Tibial nerve (tissue), 4 donors: ENCODE results near the gene CCNI. TPM values are rescaled to one million over a fixed set of nuclear protein-coding genes. Genes with fewer than 3 reads are reported as not detected.

Experiments used
- DNase-seq, 2 donors: peaks; one replicate each; pipeline ENCODE4 v3.0.0-alpha.2; 2019; ENCODE audit warnings: low spot score in 2 of 2
- H3K27ac ChIP-seq, 4 donors: fragments of 200-600 bp; sonication (generic) in 3 of 4; one replicate each; pipeline ENCODE4 v1.5.1; 2017 to 2019; ENCODE audit warnings: mild to moderate bottlenecking in 1 of 4
- H3K27me3 ChIP-seq, 2 donors: fragments of 200-600 bp; sonication (generic) in 1 of 2; one replicate each; pipeline versions ENCODE4 v1.5.1 to v1.6.0; 2017 to 2019
- H3K36me3 ChIP-seq, 3 donors: fragments of 200-600 bp; sonication (generic); one replicate each; pipeline ENCODE4 v1.5.1; 2018 to 2019
- H3K4me1 ChIP-seq, 4 donors: fragments of 200-600 bp; sonication (generic) in 3 of 4; one replicate each; pipeline ENCODE4 v1.5.1; 2017 to 2019
- H3K4me3 ChIP-seq, 4 donors: fragments of 200-600 bp; sonication (generic) in 3 of 4; one replicate each; pipeline ENCODE4 v1.5.1; 2017 to 2019; ENCODE audit warnings: mild to moderate bottlenecking in 1 of 4, moderate library complexity in 1 of 4
- H3K9me3 ChIP-seq, 4 donors: fragments of 200-600 bp; sonication (generic) in 3 of 4; one replicate each; pipeline ENCODE4 v1.5.1; 2017 to 2019
- EP300 ChIP-seq, 2 donors: sonication (generic); formaldehyde crosslinking; IDR thresholded peaks; one replicate each; pipeline ENCODE4 v1.6.1; 2017; ENCODE audit warnings: antibody characterized with exemption in 2 of 2, mild to moderate bottlenecking in 1 of 2
- POLR2A ChIP-seq, 2 donors: fragments of 450-650 bp; IDR thresholded peaks; one replicate each; pipeline ENCODE4 v1.6.1; 2017; ENCODE audit warnings: antibody characterized with exemption in 2 of 2, mild to moderate bottlenecking in 2 of 2, moderate library complexity in 2 of 2
- WGBS, 2 donors: methylation state at CpG; one replicate each; pipeline ENCODE4 v1.1.5; 2018; 5-methylcytosine and 5-hydroxymethylcytosine counted together
- total RNA-seq, 4 donors: library from RNA; depleted of rRNA; stranded (reverse); fragments of >200 nt; gene quantifications; one replicate each; pipeline ENCODE4 v1.1.0, GENCODE V29; 2016
- TF ChIP-seq, protein P1 (sequence below), 5 experiments: fragments of 200-600 bp in 3 of 5; fragments of 450-650 bp in 2 of 5; sonication (generic) in 3 of 5; IDR thresholded peaks; one replicate each; pipeline ENCODE4 v1.5.1; 2016 to 2019; ENCODE audit warnings: antibody characterized with exemption in 5 of 5, mild to moderate bottlenecking in 3 of 5, moderate library complexity in 2 of 5

CCNI gene
- total RNA-seq, 4 donors from 2014 or later = 186 to 259 (median 198) TPM

DNA sequence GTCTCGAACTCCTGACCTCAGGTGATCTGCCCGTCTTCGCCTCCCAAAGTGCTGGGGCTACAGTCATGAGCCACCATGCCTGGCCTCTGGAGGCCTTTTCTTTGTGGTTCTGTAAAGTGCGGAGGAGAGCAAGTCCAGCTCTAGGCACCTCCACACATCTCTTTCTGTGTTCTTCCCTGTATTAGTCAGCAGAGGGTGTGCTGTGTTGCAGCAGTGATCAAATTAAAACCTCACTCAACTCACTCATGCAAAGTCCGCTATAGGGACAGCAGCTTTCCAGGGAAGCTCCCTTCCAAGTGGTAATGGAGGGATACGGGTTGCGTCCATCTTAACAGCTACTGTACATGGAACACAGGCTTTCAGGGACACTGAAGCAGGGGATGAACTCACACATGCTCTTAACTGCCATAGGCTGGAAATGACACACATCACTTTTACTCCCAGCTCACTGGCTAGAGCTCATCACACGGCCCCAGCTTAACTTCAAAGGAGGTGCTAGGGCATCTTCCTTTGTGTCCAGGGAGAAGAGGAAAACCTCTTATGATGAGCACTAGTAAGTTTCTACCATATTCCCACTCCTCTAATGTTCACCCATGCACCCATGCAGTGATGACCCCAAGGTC lies 45.2 kb upstream of the CCNI start:
- Histone ChIP-seq H3K4me1 (no peaks in the 10 kb centered on the region), H3K9me3 (peaks cover 0 to 7% (median 0%) of the 10 kb centered on the region in 4 donors), H3K27me3 (no peaks in the 10 kb centered on the region), H3K36me3 (no peaks in the 10 kb centered on the region), H3K4me3 (no peak overlapping the region), H3K27ac (no peak overlapping the region)
- TF ChIP-seq EP300 (IDR thresholded peaks at IDR 0.05) (no peak), POLR2A (IDR thresholded peaks at IDR 0.05) (no peak)
- TF ChIP-seq, protein P1, sequence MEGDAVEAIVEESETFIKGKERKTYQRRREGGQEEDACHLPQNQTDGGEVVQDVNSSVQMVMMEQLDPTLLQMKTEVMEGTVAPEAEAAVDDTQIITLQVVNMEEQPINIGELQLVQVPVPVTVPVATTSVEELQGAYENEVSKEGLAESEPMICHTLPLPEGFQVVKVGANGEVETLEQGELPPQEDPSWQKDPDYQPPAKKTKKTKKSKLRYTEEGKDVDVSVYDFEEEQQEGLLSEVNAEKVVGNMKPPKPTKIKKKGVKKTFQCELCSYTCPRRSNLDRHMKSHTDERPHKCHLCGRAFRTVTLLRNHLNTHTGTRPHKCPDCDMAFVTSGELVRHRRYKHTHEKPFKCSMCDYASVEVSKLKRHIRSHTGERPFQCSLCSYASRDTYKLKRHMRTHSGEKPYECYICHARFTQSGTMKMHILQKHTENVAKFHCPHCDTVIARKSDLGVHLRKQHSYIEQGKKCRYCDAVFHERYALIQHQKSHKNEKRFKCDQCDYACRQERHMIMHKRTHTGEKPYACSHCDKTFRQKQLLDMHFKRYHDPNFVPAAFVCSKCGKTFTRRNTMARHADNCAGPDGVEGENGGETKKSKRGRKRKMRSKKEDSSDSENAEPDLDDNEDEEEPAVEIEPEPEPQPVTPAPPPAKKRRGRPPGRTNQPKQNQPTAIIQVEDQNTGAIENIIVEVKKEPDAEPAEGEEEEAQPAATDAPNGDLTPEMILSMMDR (IDR thresholded peaks at IDR 0.05) = no peak
- WGBS, 2 donors = 86 to 92% methylated on average over 8 of the region's 8 CpGs
- no peak for DNase-seq

DNA sequence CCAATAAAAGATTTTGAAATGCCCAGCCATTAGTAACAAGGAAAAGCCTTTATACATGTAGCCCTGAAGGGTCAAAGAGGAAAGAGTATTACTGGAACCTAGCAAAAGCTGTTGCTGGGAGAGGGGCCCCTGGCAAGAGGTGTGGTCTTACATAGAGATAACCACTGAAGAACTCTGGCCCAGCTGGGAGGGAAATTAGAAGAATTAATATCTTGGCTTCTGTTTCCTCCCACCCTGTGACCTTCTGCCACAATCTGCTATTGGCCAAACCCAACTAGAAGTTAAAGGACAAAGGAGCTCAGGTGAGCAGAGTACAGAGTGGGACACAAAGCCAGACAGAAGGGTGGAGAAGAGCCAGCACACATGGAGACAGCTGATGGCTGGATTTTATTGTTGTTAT lies 41.9 kb upstream of the CCNI start:
- H3K36me3 ChIP-seq = no peaks in the 10 kb centered on the region
- no peak for TF ChIP-seq POLR2A (IDR thresholded peaks at IDR 0.05)
- no peak for TF ChIP-seq EP300 (IDR thresholded peaks at IDR 0.05)
- TF ChIP-seq, protein P1 (IDR thresholded peaks at IDR 0.05) = no peak
- H3K27me3 ChIP-seq = no peaks in the 10 kb centered on the region
- H3K4me3 ChIP-seq = no peak overlapping the region
- no peak for DNase-seq
- peaks cover 0 to 7% (median 0%) of the 10 kb centered on the region in 4 donors for H3K9me3 ChIP-seq
- no peak overlapping the region for H3K27ac ChIP-seq
- H3K4me1 ChIP-seq = no peaks in the 10 kb centered on the region

DNA sequence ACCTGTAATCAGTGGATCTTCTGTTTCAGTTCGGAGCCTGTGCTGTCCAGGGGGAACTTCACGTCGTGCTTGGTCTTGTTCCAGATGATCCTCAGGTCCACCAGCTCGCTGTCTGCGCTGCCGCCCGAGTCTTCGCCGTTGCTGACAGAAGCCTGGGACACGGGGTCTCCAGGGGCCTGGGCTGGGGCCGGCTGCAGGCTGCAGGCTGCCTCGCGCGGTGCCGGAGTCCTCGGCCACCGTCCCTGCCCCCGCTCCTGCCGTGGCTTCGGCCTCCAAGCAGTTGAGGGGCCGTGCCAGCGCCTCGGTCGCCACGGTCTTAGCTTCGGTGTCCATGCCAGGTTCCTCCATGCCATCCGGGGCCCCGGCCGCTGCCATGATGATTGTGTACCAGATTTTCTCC lies 37.3 kb upstream of the CCNI start:
- no peaks in the 10 kb centered on the region for H3K27me3 ChIP-seq
- TF ChIP-seq EP300 (IDR thresholded peaks at IDR 0.05) = no peak
- TF ChIP-seq POLR2A (IDR thresholded peaks at IDR 0.05) = no peak
- TF ChIP-seq, protein P1 (IDR thresholded peaks at IDR 0.05) = no peak

DNA sequence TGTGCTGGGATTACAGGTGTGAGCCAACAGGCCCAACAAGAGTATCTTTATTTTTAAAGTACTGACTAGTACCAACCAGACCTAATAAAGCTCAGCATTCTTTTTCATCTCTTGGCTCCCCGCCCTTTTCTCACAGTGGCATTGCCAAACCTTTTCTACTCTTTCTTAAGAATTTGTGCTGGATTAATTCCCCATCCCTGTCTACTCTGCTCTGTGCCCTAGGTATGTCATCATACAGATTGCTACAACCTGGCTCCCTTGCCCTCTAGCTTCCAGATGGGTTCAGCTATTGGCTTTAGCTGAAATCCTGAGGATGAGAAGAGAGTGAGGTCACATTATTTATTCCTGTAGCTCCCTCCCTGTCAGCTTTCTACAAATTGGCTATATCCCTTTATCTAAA lies 34.9 kb upstream of the CCNI start:
- Histone ChIP-seq H3K36me3 (no peaks in the 10 kb centered on the region), H3K4me3 (no peak overlapping the region), H3K27ac (no peak overlapping the region), H3K4me1 (peaks cover 0 to 2% (median 0%) of the 10 kb centered on the region in 4 donors), H3K9me3 (no peaks in the 10 kb centered on the region), H3K27me3 (no peaks in the 10 kb centered on the region)
- no peak for TF ChIP-seq POLR2A (IDR thresholded peaks at IDR 0.05)
- TF ChIP-seq, protein P1 (IDR thresholded peaks at IDR 0.05) = no peak
- TF ChIP-seq EP300 (IDR thresholded peaks at IDR 0.05) = no peak
- no peak for DNase-seq
- whole genome bisulfite sequencing, 2 donors = 94 to 95% methylated on average over 1 of the region's 1 CpG

More for the DNA sequence above, 37.3 kb upstream of the CCNI start:
- no peak overlapping the region for H3K27ac ChIP-seq
- H3K9me3 ChIP-seq = no peaks in the 10 kb centered on the region
- H3K4me1 ChIP-seq = no peaks in the 10 kb centered on the region
- DNase-seq = no peak
- WGBS, 2 donors = 93 to 96% methylated on average over 19 to 28 of the region's 29 CpGs
- no peaks in the 10 kb centered on the region for H3K36me3 ChIP-seq
- no peak overlapping the region for H3K4me3 ChIP-seq

DNA sequence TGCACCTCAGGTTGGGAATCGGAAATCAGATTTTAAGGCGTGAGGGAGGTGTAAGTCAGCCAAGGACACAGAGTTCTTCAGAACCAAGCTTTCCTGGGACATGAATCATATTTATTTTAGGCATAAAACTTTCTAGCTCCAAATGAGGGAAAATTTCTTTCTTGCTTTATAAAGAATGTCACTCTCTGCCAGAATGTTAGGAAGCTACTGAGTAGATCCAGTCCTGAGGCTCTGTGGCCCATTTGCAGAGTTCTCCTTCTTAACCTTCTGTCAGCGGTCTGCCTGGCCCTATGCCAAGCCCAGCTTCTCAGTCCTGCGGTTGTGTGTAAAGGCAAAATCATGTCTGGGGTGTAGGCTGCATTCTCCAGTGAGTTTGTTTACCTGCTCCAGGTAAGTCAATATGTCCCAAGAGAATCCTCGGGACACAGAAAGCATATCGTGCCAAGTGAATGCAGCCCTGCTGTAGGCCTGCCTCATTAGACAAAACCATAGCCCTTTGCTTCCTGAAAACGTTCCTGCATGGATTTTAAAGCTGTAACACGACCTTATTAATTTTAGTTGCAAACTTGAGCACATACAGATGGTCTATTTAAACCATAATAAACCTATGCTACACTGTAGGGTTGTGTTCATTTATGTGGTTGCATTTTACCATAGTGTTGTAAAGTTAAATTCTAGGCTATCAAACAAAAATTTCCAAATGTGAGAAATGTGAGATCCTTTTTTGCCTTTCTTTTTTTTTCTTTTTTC lies 29.2 kb upstream of the CCNI start:
- Histone ChIP-seq H3K27ac (peak overlapping the region in 3 of 4 donors; percentile 15 to 67 (median 66)), H3K9me3 (no peaks in the 10 kb centered on the region), H3K4me1 (peaks cover 0 to 21% (median 3%) of the 10 kb centered on the region in 4 donors), H3K4me3 (no peak overlapping the region), H3K36me3 (no peaks in the 10 kb centered on the region), H3K27me3 (no peaks in the 10 kb centered on the region)
- 29 to 31% methylated on average over 8 of the region's 8 CpGs for WGBS, 2 donors
- TF ChIP-seq EP300 (IDR thresholded peaks at IDR 0.05) = peak; percentile 42 to 50
- TF ChIP-seq, protein P1 (IDR thresholded peaks at IDR 0.05) = no peak
- no peak for TF ChIP-seq POLR2A (IDR thresholded peaks at IDR 0.05)
- peak; percentile 51 to 55 for DNase-seq
